A204.1 (cell line): ENCODE measurements around the gene DDR1.
"Not testable (repeated sequence)": the region's sequence is repeated elsewhere in the genome, so short reads cannot be mapped to it uniquely, and the experiment has no call there.

Source experiments
- FAIRE-seq: peaks from 2 replicates; lab custom pipeline; 2012; peaks lifted over from hg19 to GRCh38; lab: Jason Lieb, UNC

Gene DDR1

DNA sequence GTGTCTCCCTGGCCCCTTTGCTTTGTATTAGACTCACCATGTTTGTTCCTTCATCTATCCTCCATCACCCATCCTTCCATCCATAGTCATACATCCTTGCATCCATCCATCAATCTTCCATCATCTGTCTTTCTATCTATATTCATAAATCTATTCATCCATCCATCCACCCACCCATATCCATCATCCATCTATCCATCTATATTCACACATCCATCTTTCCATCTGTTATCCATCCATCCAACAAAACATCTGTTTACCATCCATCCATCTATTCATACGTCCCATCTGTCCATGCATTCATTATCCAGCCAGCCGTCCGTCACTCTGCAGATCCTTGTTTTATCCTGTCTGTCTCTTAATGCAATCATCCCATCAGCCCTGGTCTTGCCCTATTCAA lies 10.6 kb downstream of the DDR1 start:
- no peak for FAIRE-seq

DNA sequence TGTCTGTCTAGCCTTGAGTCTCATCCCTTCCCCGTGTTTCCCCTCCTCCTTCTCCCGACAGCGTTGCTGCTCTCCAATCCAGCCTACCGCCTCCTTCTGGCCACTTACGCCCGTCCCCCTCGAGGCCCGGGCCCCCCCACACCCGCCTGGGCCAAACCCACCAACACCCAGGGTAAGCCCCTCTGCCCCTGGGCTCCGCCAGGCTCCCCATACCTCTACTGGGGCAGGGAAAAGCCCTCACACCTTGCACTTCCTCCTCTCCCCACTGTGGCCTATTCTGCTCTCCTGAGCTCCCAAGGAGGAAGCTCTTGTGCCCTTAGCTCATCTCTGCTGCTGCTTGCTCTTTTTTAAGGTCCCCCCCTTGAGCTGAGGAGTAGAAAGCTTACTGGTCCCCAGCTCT lies 11.0 kb downstream of the DDR1 start:
- FAIRE-seq = no peak

DNA sequence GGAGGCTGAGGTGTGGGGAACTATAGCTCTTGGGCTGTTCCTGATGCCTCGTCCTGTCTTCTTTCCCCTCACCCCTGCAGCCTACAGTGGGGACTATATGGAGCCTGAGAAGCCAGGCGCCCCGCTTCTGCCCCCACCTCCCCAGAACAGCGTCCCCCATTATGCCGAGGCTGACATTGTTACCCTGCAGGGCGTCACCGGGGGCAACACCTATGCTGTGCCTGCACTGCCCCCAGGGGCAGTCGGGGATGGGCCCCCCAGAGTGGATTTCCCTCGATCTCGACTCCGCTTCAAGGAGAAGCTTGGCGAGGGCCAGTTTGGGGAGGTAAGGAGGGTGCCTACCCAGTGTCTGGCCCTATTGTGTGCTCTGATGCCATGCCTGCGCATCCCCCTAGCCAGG lies 12.2 kb downstream of the DDR1 start:
- no peak for FAIRE-seq

DNA sequence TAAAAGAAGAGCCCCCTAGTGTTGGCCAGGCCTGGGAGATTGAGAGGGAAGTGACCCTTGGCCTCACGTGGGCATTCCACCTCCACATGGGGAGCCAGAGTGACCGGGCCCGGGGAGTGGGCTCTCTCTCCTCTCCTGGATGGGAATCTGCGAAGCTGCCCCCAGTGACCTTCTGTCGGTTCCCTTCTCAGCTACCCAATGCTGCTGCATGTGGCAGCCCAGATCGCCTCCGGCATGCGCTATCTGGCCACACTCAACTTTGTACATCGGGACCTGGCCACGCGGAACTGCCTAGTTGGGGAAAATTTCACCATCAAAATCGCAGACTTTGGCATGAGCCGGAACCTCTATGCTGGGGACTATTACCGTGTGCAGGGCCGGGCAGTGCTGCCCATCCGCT lies 13.6 kb downstream of the DDR1 start:
- FAIRE-seq = no peak

DNA sequence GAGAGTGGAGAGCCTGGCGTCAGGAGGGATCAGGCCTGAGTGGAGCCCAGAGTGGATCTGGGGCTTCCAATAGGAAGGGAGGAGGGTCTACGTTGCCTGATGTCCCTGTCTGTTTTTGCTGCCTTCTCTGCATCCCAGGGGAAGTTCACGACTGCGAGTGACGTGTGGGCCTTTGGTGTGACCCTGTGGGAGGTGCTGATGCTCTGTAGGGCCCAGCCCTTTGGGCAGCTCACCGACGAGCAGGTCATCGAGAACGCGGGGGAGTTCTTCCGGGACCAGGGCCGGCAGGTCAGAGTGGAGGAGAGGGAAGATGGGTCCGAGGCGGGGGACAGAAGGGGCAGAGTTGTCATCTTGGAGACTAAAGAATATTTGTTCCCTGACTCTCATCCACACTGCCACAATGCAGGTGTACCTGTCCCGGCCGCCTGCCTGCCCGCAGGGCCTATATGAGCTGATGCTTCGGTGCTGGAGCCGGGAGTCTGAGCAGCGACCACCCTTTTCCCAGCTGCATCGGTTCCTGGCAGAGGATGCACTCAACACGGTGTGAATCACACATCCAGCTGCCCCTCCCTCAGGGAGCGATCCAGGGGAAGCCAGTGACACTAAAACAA lies 14.5 kb downstream of the DDR1 start:
- FAIRE-seq = no peak

DNA sequence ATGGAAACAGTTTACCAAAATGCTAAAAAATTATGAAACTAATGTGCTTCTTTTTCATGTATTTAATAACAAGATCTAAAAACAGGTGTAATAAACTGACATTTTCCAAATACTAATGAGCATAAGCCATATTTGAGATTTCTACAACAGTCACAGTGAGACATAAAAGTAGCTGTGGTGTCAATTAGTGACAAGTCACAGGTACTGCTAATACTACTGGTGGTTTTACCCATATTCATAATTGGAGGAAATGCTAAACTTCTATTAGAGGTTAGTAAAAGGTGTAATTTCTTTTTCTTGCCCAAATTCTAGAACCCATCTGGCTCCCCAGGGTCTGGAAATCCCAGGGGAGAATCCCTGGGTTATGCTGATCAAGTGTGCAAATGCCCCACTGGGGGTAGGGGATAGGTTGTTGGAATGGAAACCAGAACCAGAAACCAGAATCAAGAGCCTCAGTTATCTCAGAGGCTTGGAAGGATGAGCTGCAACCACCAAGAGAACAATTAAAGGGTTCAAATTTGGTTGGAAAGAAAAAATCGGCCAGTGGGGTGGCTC lies 16.6 kb downstream of the DDR1 start:
- no peak for FAIRE-seq

DNA sequence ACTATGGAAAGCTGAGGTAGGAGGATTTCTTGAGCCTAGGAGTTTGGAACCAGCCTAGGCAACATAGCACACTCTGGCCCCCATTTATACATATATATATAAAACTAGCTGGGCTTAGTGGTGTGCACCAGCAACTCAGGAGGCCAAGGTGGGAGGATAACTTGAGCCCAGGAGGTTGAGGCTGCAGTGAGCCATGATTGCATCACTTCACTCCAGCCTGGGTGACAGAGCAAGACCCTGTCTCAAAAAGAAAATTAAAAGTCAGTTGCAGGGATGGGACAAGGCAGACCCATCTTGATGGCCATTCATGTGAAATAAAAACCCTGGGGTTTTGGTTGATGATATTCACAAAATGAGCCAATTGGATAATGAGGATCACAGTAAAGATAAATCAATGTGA lies 17.1 kb downstream of the DDR1 start:
- FAIRE-seq = no peak

DNA sequence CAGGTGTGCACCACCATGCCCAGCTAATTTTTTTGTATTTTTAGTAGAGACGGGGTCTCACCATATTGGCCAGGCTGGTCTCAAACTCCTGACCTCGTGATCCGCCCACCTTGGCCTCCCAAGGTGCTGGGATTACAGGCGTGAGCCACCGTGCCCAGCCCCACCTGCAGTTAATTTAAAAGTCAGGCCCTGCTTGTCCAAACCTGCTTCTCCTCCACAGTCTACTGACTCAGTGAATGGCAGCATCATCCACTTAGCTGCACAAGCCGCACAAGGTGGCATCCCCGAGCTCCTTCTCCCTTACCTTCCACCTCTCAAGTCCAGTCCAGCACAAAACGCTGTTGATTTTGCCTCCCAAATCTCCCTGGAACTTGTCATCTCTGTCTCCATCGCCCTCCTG lies 17.9 kb downstream of the DDR1 start:
- FAIRE-seq = not testable (repeated sequence)

DNA sequence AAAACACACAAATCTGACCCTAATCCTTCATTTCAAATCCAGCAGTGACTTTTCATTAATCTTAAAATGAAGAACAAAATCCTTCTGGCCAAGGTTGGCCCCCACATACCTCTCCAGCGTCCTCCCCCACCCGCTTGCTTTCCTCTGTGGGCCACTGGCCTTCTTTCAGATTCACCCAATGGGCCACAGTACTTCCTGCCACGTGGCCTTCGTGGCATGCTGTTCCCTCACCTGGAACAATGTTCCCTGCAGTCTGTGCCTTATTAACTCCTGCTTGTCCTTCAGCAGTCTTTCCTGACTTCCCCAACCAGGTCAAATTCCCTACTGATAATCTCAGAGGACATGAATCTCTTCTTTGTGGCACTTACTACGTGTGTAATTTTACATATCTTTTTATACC lies 18.4 kb downstream of the DDR1 start:
- FAIRE-seq = no peak

DNA sequence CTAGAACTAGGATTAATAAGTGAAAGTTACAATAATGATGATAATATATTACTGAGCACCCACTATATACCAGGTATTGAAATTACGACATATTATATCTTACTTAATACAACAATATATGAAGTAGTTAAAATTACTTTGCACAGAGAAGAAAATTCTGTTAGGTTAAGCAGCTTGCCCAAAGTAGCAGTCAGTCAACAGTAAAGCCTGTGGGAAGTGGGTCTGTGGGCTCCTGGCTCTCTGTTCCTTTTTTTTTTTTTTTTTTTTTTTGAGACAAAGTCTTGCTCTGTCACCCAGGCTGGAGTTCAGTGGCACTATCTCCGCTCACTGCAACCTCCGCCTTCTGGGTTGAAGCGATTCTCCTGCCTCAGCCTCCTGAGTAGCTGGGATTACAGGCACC lies 18.9 kb downstream of the DDR1 start:
- no peak for FAIRE-seq

DNA sequence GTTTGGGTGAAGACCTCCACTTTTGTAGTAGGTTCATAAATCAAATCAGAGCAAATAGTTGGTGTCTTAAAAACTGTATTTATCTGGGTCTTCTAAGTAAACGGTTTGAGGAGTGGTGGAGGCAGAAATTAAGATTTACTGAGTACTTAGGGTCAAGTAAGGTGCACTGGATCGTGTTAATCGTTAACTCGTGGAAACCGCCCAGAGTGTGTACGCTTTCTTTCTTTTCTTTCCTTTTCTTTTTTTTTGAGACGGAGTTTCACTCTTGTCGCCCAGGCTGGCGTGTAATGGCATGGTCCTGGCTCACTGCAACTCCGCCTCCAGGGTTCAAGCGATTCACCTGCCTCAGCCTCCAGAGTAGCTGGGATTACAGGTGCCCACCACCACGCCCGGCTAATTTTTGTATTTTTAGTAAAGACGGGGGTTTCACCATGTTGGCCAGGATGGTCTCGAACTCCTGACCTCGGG lies 23.0 kb downstream of the DDR1 start:
- not testable (repeated sequence) for FAIRE-seq

DNA sequence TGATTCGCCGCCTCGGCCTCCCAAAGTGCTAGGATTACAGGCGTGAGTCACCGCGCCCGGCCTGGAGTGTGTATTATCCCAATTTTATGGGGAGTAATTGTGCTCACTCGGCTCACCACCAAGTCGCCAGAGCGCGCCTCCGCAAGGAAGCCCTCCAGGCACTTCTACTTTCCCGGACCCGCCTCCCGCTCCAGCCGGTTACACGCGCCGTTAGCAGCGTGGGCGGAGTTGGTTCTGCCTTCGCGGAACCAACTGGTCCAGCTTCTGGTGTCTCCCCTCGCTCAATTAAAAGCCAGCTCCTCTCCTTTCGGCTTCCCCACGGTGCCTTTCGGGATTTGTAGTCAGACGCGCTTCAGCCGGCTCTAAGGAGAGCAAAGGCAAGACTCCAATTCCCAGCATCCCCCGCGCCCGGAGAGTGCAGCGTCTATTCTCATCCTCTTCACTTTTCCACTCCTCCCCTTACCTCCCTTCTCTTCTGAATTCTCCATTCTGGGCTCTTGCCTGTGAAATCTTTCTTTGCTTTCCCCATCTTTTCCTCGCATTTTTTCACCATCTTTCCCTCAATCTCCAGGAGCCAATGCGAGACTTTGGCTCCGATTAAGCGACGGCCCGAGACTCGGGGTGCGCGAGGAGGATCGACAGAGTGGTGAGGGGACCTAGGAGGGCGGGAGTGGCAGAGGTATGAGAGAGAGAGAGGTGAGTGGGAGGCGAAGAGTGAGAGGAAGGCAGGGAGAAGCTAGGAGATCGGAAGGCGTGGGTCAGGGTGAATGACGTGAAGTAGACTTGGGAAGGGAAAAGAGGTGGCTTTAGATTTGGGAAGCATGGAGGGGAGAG lies 23.7 kb downstream of the DDR1 start, which contains the start of gene GTF2H4:
GTF2H4 (plus strand) TSS at position 450 of the 834 bp plus-strand sequence.
- FAIRE-seq = peak; percentile 74

DNA sequence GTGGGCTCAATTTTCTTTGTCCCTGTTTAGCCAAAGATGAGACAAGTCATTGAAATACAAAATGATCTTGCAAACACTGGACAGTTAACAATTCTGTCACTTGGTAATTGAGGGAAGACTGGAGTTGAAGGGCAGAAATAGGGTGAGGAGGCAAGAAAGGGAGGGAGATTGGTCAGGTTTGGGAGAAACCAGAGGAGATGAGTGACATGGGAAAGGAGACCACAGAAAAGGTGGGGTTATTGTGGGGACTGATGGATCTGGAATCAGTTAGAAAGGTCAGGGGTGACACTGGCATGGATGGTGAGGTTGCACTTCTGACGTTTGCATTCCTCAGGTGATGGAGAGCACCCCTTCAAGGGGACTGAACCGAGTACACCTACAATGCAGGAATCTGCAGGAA lies 24.4 kb downstream of the DDR1 start:
- no peak for FAIRE-seq

DNA sequence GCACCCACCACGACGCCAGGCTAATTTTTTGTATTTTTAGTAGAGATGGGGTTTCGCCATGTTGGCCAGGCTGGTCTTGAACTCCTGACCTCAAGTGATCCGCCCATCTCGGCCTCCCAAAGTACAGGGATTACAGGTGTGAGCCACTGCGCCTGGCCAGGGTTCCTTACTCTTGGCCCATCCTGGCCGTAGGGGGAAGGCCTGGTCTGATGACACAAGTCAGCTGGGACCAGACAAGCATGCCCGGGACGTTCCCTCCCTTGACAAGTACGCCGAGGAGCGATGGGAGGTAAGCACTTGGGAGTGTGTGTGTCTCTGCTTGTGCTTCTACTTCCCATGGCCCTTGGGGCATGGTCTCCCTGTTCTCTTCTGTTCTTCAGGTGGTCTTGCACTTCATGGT lies 26.2 kb downstream of the DDR1 start:
- not testable (repeated sequence) for FAIRE-seq

DNA sequence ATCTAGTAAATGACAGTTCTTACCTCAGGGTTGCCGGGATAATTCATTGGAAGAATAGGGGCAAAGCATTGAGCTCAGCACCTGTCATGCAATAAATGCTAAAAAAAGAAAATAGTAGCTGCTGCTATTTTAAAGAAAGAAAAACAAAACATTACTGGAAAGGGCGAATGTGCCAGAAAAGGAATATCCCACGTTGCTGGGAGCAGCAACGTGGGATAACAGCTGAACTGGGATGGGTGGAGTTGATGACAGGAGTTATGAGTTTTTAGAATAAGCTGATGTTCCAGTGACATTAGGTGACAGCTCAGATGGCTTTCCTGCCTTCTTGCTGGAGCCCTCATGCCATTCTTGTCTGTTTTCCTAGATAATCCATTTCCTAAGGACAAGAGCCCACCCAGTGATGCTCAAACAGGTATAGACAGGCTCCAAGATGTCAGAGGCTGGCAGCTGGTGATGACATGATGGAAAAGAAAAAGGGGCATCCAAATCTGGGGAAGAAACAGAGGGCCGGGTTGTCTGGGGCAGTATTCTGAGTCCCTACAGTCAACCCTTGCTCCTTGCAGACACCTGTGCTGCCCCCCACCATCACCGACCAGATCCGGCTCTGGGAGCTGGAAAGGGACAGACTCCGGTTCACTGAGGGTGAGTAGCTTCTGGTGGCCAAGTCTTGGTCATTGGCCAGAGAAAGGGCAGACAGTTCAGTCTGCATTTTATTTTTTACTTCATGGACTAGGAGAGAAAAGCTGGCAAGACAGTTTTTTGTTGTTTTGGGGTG lies 28.6 kb downstream of the DDR1 start:
- no peak for FAIRE-seq

DNA sequence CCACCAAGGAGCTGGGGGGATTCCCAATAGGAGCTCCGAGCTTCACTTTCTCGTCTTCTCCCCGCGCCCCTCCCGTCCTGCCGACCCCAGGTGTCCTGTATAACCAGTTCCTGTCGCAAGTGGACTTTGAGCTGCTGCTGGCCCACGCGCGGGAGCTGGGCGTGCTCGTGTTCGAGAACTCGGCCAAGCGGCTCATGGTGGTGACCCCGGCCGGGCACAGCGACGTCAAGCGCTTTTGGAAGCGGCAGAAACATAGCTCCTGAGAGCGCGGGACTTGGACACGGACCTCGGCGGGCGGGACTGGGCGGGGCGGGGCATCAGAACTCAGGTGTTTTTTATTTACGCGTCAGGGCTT lies 29.4 kb downstream of the DDR1 start:
- no peak for FAIRE-seq

DNA sequence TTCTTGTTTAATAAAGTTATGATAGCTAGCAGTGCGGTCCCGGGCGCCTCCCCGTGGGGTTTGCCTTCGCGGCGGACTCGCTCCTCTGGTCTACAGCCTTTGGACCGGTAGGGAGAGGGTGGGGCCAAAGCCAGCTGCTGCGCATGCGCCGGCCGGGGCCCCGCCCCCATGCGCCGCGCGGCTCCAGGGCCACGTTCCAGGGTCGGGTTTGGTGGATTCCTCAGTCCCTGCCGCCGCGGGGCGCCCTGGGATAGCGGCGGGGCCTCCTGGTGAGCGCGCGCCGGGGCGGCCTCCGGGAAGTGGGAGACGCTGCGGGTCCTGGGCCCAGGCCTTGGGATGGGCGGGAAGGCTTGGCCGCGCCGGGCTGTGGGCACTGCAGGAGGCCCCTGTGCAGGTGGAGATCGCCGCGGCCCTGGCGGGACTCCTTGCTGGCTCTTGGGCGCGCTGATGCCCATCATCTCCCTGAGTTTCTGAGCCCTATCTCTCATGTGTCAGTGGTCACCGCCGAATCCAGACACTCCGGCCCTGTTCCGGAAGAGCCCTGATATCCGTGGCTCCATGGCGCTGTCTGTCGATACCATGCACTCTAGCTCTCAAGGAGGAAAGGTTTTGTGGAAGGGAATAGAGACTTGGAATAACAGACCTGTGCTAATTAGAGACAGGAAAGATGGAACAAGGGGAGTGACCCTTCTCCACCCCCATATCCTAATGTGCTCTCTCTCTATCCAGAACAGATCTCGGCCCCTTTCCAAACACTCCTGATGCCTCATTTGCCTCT lies 29.9 kb downstream of the DDR1 start, which contains the start of gene VARS2:
VARS2 (plus strand) TSS at position 163 of the 778 bp plus-strand sequence; CDS start at position 762, 599 bp downstream.
- no peak for FAIRE-seq

DNA sequence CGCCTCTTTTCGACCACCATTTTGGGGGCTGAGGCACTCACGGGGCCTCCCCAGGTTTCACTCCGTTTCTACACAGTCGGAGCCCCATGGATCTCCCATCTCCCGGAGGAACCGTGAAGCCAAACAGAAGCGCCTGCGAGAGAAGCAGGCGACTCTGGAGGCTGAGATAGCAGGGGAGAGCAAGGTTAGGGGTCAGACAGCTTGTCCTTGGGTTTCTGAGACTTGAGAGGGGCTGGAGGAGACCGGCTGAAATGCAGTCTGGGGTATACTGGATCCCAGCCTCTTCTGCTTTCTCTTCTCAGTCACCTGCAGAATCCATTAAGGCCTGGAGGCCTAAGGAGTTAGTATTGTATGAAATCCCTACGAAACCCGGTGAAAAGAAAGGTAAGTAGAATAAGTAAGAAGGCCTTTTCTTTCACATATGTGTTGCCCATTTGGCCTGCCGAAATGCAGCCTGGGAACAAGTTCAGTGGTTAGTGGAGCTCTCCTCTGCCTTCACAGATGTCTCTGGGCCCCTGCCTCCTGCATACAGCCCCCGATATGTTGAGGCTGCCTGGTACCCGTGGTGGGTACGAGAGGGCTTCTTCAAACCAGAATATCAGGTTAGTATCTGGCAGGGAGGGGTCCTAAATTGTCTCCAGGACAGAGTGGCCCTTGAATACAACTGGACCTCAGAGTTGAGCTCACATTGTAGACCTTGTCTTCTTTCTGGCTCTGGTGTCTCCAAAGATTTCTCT lies 30.7 kb downstream of the DDR1 start:
- no peak for FAIRE-seq

DNA sequence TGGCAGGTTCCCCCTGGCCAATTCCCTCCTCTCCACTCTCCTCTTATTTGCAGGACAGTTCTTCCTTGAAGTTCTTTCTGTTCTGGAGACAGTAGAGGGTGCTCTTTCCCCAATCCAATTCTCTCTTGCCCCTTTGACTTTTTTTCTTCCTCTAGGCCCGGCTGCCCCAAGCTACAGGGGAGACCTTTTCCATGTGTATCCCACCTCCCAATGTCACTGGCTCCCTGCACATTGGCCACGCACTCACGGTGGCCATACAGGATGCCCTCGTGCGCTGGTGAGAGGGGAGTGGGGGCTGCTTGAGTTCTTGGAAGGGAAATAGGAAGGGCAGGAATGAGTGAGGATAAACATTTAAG lies 31.2 kb downstream of the DDR1 start:
- peak; percentile 11 for FAIRE-seq

DNA sequence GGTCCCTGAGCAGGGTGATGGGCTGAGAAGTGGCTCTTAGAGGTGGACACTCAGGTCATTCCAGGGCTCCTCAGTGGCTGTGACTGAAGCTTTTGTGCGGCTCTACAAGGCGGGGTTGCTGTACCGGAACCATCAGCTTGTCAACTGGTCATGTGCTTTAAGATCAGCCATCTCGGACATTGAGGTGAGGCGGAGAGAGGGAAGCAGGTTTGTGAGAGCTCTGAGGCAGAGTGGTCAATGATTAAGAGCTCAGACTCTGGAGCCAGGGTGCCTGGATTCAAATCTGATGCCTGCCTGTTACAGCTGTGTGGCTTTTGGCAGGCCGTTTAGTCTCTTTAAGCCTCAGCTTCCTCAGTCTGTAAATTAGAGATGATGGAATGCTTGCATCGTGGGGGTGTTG lies 32.7 kb downstream of the DDR1 start:
- FAIRE-seq = no peak

DNA sequence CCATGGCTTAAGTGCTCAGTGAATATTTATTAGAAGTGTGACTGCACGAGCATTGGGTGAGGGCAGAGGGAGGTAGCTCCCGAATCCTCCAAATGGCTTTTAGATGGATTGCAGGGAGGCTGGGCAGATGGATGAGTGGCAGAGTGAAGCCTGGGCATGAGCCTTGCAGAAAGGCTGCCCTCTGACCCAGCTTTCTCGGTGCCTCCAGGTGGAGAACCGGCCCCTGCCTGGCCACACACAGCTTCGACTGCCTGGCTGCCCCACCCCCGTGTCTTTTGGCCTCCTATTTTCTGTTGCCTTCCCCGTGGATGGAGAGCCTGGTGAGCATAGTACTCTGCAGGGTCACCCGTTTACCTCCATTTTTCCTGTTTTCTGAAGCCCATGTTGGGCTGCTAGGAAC lies 33.2 kb downstream of the DDR1 start:
- FAIRE-seq = no peak
